Measurements from ENCODE around the gene CALB2. TPM values are rescaled to one million over a fixed set of nuclear protein-coding genes. Genes with fewer than 3 reads are reported as not detected.

CALB2 gene
- total RNA-seq, 2 experiments from 2014 or later: not detected

- ChIA-PET CTCF (ENCODE audit: unreplicated experiment) (no interaction called here), POLR2A (no interaction called here)
- Histone ChIP-seq H3K4me1 (ENCODE audit: insufficient read depth, low read length, poor library complexity, severe bottlenecking) (peaks cover 11% of the 10 kb centered on the region), H2AFZ (ENCODE audit: low read length) (no peak overlapping the region), H3K36me3 (ENCODE audit: insufficient read depth, low read length) (no peaks in the 10 kb centered on the region), H3K9me3 (ENCODE audit: low read length) (no peaks in the 10 kb centered on the region), H4K20me1 (ENCODE audit: insufficient read depth, low read length) (no peaks in the 10 kb centered on the region; the same call in 1 of the 2 replicates), H3K4me2 (ENCODE audit: low read length) (no peak overlapping the region), H3K9me2 (ENCODE audit: insufficient read depth, low read length) (no peaks in the 10 kb centered on the region), H3K4me3 (ENCODE audit: low read depth, low read length, poor library complexity, severe bottlenecking) (no peak overlapping the region), H3K27ac (ENCODE audit: low read depth, low read length, poor library complexity, severe bottlenecking) (no peak overlapping the region), H3K79me2 (ENCODE audit: insufficient read depth, low read depth, low read length) (no peaks in the 10 kb centered on the region)
- intact Hi-C loops (cut with micrococcal nuclease; ENCODE audit: unreplicated experiment): no loop called here
- no peak for DNase-seq (ENCODE audit: low spot score)
- TF ChIP-seq, protein P1, sequence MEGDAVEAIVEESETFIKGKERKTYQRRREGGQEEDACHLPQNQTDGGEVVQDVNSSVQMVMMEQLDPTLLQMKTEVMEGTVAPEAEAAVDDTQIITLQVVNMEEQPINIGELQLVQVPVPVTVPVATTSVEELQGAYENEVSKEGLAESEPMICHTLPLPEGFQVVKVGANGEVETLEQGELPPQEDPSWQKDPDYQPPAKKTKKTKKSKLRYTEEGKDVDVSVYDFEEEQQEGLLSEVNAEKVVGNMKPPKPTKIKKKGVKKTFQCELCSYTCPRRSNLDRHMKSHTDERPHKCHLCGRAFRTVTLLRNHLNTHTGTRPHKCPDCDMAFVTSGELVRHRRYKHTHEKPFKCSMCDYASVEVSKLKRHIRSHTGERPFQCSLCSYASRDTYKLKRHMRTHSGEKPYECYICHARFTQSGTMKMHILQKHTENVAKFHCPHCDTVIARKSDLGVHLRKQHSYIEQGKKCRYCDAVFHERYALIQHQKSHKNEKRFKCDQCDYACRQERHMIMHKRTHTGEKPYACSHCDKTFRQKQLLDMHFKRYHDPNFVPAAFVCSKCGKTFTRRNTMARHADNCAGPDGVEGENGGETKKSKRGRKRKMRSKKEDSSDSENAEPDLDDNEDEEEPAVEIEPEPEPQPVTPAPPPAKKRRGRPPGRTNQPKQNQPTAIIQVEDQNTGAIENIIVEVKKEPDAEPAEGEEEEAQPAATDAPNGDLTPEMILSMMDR (conservative IDR thresholded peaks at IDR 0.05; ENCODE audit: low read length): no peak
- no peak for TF ChIP-seq EZH2phosphoT487 (IDR thresholded peaks at IDR 0.05; ENCODE audit: borderline replicate concordance, low read depth, low read length)
- no TSS peak for BruUV-seq (replicated peaks)
These were observed 24.7 kb downstream of the CALB2 start for GRCh38 chr16:71383054-71383773.

GRCh38 chr16:71384073-71384724 is 25.7 kb downstream of the CALB2 start:
- H4K20me1 ChIP-seq (ENCODE audit: insufficient read depth, low read length): no peaks in the 10 kb centered on the region; the same call in 1 of the 2 replicates
- no peak overlapping the region for H2AFZ ChIP-seq (ENCODE audit: low read length)
- H3K9me2 ChIP-seq (ENCODE audit: insufficient read depth, low read length): no peaks in the 10 kb centered on the region
- no peak overlapping the region for H3K4me3 ChIP-seq (ENCODE audit: low read depth, low read length, poor library complexity, severe bottlenecking)
- CTCF ChIA-PET (ENCODE audit: unreplicated experiment): no interaction called here
- TF ChIP-seq, protein P1 (conservative IDR thresholded peaks at IDR 0.05; ENCODE audit: low read length): no peak
- TF ChIP-seq EZH2phosphoT487 (IDR thresholded peaks at IDR 0.05; ENCODE audit: borderline replicate concordance, low read depth, low read length): no peak
- H3K36me3 ChIP-seq (ENCODE audit: insufficient read depth, low read length): no peaks in the 10 kb centered on the region
- H3K79me2 ChIP-seq (ENCODE audit: insufficient read depth, low read depth, low read length): no peaks in the 10 kb centered on the region
- POLR2A ChIA-PET: no interaction called here
- no peak overlapping the region for H3K4me2 ChIP-seq (ENCODE audit: low read length)
- H3K27ac ChIP-seq (ENCODE audit: low read depth, low read length, poor library complexity, severe bottlenecking): no peak overlapping the region
- H3K9me3 ChIP-seq (ENCODE audit: low read length): no peaks in the 10 kb centered on the region
- no TSS peak for BruUV-seq (replicated peaks)
- intact Hi-C loops (cut with micrococcal nuclease; ENCODE audit: unreplicated experiment): no loop called here
- DNase-seq (ENCODE audit: low spot score): no peak
- H3K4me1 ChIP-seq (ENCODE audit: insufficient read depth, low read length, poor library complexity, severe bottlenecking): peaks cover 11% of the 10 kb centered on the region
